HG02588 (cell line): ENCODE measurements around the gene CBX3.
"Not testable (repeated sequence)": the region's sequence is repeated elsewhere in the genome, so short reads cannot be mapped to it uniquely, and the experiment has no call there.

ENCODE experiments used
- ATAC-seq: cut with Tn5 transposase; IDR thresholded peaks from one replicate; pipeline ENCODE4 v1.9.1; 2021; ENCODE audit warnings: mild to moderate bottlenecking, moderate library complexity; ENCODE audit not compliant: unreplicated experiment

Gene CBX3

DNA sequence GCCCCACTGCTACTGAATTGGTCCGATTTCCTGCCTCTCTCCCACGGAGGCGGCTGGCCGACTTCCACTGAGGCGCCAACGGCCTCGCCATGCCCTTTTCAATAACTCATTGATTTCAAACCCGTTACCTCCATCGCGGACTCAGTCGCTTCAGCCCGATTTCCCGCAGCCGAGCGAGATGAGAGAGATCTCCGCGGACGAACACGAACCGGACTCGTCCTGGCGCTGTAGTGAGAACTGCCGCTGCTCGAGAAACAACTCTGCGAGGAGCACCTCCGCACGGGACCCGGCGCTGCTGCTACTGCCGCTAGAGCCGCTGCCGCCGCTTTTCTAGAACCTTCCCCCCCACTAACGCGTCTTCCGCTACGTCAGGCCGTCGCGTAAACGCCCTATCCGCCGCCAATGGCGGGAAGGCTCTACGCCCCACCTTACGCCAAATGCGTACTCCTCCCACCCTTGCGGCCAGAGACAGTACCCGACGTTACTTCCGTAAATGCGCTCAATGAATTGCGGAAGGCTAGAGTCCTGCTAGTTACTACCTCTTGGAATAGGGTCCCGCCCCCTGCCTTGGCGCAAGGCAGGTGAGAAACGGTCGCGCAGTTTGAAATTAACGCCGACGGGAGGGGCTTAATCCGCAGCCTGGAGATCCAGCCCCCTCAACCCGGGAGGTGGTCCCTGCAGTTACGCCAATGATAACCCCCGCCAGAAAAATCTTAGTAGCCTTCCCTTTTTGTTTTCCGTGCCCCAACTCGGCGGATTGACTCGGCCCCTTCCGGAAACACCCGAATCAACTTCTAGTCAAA, 900 bp upstream of the CBX3 start, which contains the start of gene HNRNPA2B1:
Gene HNRNPA2B1 (minus strand): TSS at position 303 of the 803 bp plus-strand sequence. CDS start 169 bp downstream, at position 134.
- peak; percentile 61 for ATAC-seq

DNA sequence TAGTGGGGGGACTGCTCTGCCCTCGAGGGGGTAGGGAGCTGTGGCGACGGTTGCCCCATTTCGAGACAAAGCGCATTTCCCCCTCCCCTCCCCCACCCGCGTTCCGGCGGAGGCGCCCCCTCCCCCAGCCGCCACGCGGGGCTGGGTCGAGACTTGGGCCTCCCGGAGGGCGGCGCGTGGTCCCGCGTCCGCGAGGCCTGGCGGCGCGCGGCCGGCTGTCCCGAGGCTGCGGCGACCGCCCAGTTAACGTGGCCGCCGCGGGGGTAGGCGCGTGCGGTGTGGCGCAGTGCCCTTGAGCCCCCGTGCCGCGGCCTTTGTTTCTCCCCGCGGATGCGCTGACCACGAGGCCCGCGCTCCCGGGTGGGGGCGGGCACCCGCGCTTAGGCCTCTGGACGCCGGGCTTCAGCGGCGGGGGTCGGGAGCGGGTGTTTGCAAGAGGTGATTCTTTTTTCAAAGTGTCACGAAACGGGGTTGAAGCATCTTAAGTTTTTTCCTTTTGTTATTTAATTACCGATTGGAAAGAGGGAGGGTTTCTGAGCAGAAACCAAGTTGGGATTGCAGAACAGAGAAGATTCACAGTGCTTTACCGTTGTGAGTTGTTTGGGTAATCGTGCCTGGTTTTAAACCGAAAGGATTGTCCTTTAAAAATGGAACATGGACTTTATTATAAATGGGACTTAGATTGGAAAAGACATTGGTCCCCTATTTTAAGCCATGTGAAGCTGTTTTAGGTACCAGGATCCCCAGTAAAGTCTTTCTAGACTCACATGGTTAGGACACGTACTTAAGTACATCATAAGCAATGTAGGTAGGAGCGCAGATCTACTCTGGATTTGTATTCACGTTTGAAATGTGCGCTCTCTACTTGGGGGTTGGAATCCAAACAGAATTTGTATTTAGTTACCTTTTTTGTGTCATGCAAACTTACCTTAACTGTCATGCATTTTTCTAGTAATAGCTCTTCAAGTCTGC, 760 bp downstream of the CBX3 start:
- ATAC-seq, result peak; percentile 5

DNA sequence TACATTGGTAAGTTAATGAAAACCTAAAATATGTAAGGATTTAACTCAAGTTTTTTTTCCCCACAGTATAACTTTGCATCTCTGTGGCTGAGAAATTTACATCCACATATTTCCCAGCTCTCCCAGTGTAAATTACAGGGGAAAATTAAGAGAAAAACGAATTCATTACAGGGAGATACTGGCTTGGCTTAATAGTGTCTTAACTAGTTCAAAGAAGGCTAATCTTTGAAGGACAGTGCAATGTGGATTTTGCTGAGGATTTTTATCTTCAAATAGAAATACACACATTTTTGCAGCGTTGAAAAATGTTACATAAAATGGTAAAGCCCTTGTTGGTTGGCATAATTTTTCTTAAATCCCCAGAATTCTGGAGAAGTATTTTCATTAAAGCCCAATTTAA, 1.5 kb downstream of the CBX3 start:
- no peak for ATAC-seq

DNA sequence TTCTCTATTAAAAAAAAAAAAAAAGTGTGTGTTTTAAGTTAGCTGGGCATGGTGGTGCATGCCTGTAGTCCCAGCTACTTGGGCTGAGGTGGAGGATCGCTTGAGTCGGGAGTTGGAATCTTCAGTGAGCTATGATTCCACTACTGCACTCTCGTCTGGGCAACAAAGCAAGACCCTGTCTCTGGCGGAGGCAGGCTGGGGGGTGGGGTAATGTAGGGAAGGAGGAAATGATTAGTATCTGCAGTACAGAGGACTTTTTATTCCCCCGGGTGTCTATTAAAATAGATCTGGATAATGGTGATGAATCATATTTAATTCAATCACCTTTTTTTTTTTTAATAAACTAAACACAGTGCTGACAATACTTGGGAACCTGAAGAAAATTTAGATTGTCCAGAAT, 6.5 kb downstream of the CBX3 start:
- ATAC-seq, result no peak

DNA sequence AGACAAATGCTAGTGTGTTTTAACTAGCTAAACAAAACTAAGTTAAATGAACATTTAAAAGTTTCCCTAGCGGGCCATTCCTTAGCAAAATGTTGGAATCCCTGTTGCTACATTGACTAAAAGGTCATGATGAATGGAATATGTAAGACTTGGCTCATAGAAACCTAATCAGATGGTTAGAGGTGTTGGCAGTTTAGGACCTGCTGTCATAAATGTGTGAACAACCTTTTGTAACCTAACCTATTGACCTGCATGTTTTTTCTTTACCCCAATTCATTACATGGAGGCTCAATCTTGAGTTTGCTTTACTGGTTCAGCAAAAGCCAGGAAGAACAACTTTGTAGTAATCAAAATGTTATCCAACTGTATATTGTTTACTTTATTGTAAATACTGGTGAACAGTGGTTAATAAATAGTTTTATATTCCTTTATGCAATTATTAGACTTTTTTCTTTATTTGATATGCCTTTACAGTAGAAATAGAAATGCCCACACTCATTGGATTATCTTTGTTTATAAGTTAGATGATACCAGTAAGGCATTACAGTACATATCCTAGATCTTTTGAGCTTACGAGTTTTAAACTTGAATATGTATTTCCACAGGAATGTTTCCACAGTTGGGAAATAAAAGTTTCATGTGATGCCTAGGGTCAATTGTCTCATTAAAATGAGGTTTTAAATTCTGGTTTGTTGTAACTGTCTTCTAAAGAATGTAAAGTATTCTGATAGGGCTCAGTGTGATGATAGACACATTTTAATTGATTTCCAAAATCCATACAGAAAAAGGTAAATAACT, 11.6 kb downstream of the CBX3 start:
- no peak for ATAC-seq

DNA sequence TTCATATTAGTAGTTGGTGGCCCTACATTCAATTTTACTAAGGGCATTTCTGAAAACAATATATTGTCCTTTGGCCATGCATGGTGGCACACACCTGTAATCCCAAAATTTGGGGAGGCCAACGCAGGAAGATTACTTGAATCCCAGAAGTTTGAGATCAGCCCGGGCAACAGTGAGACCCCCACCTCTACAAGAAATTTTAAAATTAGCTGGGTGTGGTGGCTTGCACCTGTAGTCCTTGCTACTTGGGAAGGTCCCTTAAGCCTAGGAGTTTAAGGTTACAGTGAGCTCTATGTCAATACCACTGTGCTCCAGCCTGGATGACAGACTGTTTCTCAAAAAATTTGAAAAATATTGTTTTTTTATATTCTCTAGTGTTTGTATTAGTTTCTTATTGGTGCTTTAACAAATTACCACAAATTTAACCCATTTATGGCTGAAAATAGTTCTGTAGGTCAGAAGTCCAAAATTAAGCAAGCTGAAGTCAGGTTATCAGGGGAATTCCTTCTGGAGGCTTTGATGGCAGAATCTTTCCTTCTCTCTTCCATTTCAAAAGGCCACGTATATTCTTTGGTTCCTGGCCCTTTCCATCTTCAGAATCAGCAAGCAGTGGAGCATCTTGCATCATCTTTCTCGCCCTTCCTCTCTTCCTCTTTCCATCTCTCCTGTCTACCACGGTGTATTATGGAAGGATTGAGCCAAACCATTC, 12.4 kb downstream of the CBX3 start:
- ATAC-seq, result no peak

DNA sequence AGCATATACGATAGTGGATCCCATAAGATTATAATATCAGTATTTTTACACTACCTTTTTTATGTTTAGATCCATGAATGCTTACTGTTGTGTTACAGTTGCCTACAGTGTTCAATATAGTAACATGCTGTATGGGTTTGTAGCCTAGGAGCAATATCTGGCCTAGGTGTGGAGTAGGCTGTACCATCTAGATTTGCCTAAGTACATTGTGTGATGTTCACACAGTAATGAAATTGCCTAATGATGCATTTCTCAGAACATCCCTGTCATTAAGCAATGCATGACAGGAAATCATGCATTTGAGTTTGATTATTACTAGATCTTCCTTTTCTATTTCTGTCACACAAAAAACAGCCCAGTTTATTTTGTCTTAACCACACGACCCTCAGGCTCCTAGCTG, 14.5 kb downstream of the CBX3 start:
- no peak for ATAC-seq

DNA sequence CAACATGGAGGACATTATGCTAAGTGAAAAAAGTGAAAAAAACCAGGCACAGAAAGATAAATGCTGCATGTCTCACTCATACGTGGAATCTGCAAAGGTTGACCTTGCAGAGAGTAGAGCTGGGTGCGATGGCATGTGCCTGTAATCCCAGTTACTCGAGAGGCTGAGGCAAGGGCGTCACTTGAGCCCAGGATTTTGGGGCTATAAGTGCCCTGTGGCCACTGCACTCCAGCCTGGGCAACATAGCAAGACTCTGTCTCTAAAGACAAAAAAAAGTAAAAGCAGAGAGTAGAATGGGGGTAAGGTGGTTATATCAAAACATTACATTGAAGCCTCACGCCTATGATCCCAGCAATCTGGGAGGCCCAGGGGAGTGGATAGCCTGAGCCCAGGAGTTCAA, 22.8 kb downstream of the CBX3 start:
- no peak for ATAC-seq

DNA sequence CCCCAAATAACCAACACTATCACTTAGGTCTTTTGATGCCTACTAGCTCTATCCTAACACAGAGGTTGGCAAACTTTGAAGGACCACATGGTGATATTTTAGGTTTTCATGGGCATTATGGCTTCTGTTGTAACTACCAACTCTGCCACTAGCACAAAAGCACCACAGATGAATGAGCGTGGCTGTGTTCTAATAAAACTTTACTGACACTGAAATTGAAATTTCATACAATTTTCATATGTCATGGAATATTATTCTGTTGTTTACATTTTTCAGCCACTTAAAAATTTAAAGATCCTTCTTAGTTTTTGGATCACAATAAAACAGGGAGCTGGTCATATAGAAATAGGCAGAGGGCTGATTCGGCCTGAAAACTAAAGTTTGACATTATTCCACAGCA, 26.4 kb downstream of the CBX3 start:
- no peak for ATAC-seq

DNA sequence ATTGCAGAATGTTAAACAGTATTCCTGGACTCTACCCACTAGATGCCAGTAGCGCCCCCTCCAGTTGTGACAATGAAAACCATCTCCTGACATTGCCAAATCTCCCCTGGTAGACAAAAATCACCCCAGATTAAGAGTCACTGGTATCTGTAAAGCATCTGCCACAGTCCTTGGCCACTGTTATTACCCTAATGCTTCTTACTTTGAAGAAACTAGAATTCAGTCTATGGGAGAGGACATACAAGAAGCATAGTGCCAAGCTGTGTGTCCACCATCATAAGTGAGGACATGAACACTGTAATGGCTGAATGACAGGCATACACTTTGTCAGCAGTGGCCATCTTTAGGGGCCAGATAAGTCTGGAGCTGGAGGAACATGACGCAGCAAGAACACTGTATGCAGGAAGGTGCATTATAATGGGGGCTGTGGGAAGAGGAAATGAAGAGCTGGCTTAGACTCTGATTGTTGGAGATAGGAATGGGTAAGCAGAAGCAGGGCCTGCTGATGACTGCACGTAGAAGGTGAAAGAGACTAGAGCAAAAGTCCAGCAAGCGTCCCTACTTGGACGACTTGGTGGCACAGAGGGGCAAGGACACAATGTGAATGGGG, 32.5 kb downstream of the CBX3 start:
- no peak for ATAC-seq

DNA sequence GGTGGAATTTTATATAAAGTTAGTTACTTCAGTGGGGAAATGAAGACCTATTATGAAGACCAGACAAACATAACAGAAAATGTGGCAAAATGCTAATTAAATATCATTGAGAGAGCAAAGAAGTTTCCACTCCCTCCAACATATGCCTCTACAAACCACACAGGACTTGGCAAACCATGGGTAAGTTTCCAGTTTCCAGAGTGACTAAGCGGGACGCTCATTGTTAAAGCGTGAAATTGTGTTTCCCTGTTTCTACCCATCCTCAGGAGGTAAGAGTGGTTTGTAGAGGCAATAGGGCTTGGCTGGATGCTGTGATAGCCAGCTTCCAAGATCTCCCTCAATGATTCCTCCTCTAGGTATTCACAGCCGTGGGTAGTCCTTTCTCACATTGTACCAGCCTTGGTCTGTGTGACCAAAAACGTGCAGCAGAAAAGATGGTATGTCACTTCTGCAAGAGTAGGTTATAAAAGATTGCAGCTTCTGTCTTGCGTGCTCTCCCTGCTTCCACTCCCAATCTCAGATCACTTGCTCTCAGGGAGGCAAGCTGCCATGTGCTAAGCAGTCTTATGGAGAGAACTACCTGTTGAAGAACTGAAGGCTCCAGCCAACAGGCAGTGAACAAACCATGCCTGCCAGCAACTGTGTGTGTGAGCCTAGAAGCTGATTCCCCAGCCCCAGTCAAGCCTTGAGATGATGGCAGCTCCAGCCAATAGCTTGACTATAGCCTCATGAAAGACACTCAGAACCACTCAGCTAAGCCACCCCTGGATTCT, 35.7 kb downstream of the CBX3 start:
- no peak for ATAC-seq

DNA sequence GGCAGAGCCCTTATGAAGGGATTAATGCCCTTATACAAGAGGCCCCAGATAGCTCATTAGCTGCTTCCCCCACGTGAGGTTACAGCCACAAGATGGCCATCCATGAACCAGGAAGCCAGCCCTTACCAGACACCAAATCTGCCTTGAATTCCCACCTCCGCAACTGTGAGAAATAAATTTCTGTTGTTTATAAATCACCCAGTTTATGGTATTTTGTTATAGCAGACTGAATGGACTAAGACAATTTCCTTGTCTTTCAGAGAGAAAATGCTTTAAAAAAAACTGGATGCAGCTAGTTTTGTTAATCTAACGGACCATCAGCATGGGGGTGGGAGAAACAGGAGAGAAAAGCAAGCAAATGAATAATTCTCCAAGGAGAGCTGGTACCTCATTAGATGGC, 36.5 kb downstream of the CBX3 start:
- ATAC-seq, result no peak

DNA sequence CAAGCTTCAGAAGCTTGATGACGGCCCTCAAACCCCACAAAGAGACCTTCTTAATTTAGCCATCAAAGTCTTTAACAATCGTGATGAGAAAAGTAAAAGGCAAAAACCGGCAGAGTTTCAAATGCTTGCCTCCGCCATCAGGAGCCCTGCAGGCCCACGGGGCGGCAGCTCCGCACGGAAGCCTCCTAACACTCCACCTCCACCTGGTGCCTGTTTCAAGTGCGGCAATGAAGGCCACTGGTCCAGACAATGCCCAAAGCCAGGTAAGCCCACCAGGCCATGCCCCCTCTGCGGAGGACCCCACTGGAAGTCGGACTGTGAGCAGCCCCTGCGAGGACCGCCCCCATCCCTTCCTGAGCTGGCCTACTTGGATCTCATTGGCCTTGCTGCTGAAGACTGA, 43.6 kb downstream of the CBX3 start:
- ATAC-seq, result no peak

DNA sequence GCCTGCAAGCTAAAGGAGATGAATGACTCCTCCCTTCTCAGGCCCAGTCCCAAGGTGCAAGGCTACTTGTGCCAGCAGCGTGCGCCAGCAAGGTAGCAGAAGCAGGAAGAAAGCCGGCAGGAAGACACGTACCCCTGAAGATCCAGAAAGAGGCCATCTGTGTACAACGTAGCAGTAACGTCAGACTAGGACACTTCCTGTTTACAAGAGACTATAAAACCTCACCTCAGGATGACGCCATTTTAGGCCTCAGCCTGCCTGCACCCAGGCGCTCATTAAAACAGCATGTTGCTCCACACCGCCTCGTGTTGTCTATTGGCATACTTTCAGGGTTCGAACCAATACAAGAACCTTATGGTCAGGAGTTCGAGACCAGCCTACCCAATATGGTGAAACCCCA, 48.7 kb downstream of the CBX3 start:
- ATAC-seq, result no peak

DNA sequence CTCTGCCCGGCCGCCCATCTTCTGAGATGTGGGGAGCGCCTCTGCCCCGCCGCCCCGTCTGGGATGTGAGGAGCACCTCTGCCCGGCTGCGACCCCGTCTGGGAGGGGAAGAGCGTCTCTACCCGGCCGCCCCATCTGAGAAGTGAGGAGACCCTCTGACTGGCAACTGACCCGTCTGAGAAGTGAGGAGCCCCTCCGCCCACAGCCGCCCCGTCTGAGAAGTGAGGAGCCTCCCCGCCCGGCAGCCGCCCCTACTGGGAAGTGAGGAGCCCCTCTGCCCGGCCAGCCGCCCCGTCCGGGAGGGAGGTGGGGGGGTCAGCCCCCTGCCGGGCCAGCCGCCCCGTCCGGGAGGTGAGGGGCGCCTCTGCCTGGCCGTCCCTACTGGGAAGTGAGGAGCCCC, 60.3 kb downstream of the CBX3 start:
- not testable (repeated sequence) for ATAC-seq
